IMR-90 (cell line): ENCODE results near the gene FKBP1B. TPM values are rescaled to one million over a fixed set of nuclear protein-coding genes. Genes with fewer than 3 reads are reported as not detected.

ENCODE experiments used
- ATAC-seq: fragments of 200-7000 bp; cut with Tn5 transposase; 2 replicates; pipeline ENCODE4 v1.9.1; 2020; ENCODE audit warnings: low read depth, mild to moderate bottlenecking, moderate library complexity
- BruUV-seq: library from RNA; stranded (reverse); fragments of 400-500 nt; replicated peaks from 2 replicates; lab custom pipeline; 2021; lab: Mats Ljungman, UMichigan
- CTCF ChIA-PET: fragments of 300-600 bp; formaldehyde crosslinking; extraction: SDS; loops from one replicate; lab custom pipeline; 2021; ENCODE audit warnings: antibody characterized with exemption; lab: Yijun Ruan, JAX
- POLR2A ChIA-PET: fragments of 300-600 bp; sonication (Branson Sonifier 250); formaldehyde crosslinking; loops from one replicate; lab custom pipeline; 2022; ENCODE audit warnings: antibody characterized with exemption; ENCODE audit not compliant: unreplicated experiment; lab: Charles Lee
- DNase-seq: peaks from one replicate; pipeline ENCODE4 v3.0.0; 2013
- H2AFZ ChIP-seq: replicated peaks from 2 replicates; pipeline ENCODE3; 2013; ENCODE audit warnings: low read length, mild to moderate bottlenecking; ENCODE audit not compliant: poor library complexity
- H2AK5ac ChIP-seq: 2 replicates; pipeline ENCODE4 v1.6.1; 2013; ENCODE audit warnings: low read depth, low read length, inconsistent platforms
- H2AK9ac ChIP-seq: replicated peaks from 2 replicates; pipeline ENCODE3; 2013; ENCODE audit warnings: mild to moderate bottlenecking, low read depth, low read length, moderate library complexity; ENCODE audit not compliant: poor library complexity
- H2BK120ac ChIP-seq: 2 replicates; pipeline ENCODE4 v1.6.1; 2013; ENCODE audit warnings: low read depth, low read length, inconsistent platforms
- H2BK15ac ChIP-seq: 3 replicates; pipeline ENCODE4 v1.6.1; 2013; ENCODE audit warnings: low read depth, low read length, inconsistent platforms
- H2BK20ac ChIP-seq: 2 replicates; pipeline ENCODE4 v1.6.1; 2013; ENCODE audit warnings: low read depth, mild to moderate bottlenecking, inconsistent platforms, low read length, moderate library complexity
- H2BK5ac ChIP-seq: 2 replicates; pipeline ENCODE4 v1.6.1; 2013; ENCODE audit warnings: mild to moderate bottlenecking, low read depth, low read length, inconsistent platforms; ENCODE audit not compliant: poor library complexity, severe bottlenecking
- H3K14ac ChIP-seq: replicated peaks from 2 replicates; pipeline ENCODE4 v1.6.1; 2013; ENCODE audit warnings: low read depth, low read length, inconsistent platforms
- H3K18ac ChIP-seq: 2 replicates; pipeline ENCODE4 v1.6.1; 2013; ENCODE audit warnings: low read depth, low read length, control low read depth
- H3K23ac ChIP-seq: 2 replicates; pipeline ENCODE4 v1.6.1; 2013; ENCODE audit warnings: low read depth, low read length, inconsistent platforms
- H3K27ac ChIP-seq: 2 replicates; pipeline ENCODE4 v1.5.1; 2013; ENCODE audit warnings: mild to moderate bottlenecking, control low read depth, low read length; ENCODE audit not compliant: insufficient read depth
- H3K27me3 ChIP-seq: 2 replicates; pipeline ENCODE4 v1.6.1; 2013; ENCODE audit warnings: low read length; ENCODE audit not compliant: control insufficient read depth, insufficient read depth
- H3K36me3 ChIP-seq: 2 replicates; pipeline ENCODE4 v1.6.1; 2013; ENCODE audit warnings: low read length, mixed read lengths; ENCODE audit not compliant: control insufficient read depth, insufficient read depth
- H3K4ac ChIP-seq: 2 replicates; pipeline ENCODE4 v1.6.1; 2013; ENCODE audit warnings: low read depth, low read length, inconsistent platforms
- H3K4me1 ChIP-seq: 2 replicates; pipeline ENCODE4 v1.6.1; 2013; ENCODE audit warnings: low read length, mixed read lengths; ENCODE audit not compliant: control insufficient read depth, insufficient read depth
- H3K4me2 ChIP-seq: 2 replicates; pipeline ENCODE4 v1.6.1; 2013; ENCODE audit warnings: low read depth, mild to moderate bottlenecking, control low read depth, low read length, moderate library complexity
- H3K4me3 ChIP-seq: 2 replicates; pipeline ENCODE4 v1.5.1; 2013; ENCODE audit warnings: low read depth, mild to moderate bottlenecking, control low read depth, low read length, moderate library complexity; ENCODE audit not compliant: insufficient read depth
- H3K56ac ChIP-seq: 2 replicates; pipeline ENCODE4 v1.6.1; 2013; ENCODE audit warnings: low read length, inconsistent platforms; ENCODE audit not compliant: insufficient read depth; ENCODE audit errors: extremely low read depth
- H3K79me1 ChIP-seq, 2 experiments: 2 replicates each; pipeline ENCODE4 v1.6.1; 2013; ENCODE audit warnings: low read length in 2 of 2, inconsistent platforms in 1 of 2, low read depth in 1 of 2
- H3K9ac ChIP-seq: 2 replicates; pipeline ENCODE4 v1.6.1; 2013; ENCODE audit warnings: low read depth, low read length, control low read depth
- H3K9me1 ChIP-seq: 2 replicates; pipeline ENCODE4 v1.6.1; 2013; ENCODE audit warnings: low read length, inconsistent platforms; ENCODE audit not compliant: insufficient read depth
- H3K9me3 ChIP-seq: 2 replicates; pipeline ENCODE4 v1.6.1; 2013; ENCODE audit warnings: low read length; ENCODE audit not compliant: control insufficient read depth, insufficient read depth
- H4K20me1 ChIP-seq: 2 replicates; pipeline ENCODE4 v1.6.1; 2013; ENCODE audit warnings: low read length, inconsistent platforms; ENCODE audit not compliant: insufficient read depth
- H4K5ac ChIP-seq: 2 replicates; pipeline ENCODE4 v1.6.1; 2013; ENCODE audit warnings: mild to moderate bottlenecking, low read depth, low read length, control low read depth
- H4K8ac ChIP-seq, 2 experiments: 2 replicates each; pipeline ENCODE4 v1.6.1; 2013; ENCODE audit warnings: low read depth in 2 of 2, low read length in 2 of 2, control low read depth in 1 of 2, inconsistent platforms in 1 of 2
- H4K91ac ChIP-seq: 2 replicates; pipeline ENCODE4 v1.6.1; 2013; ENCODE audit warnings: low read depth, low read length, inconsistent platforms; ENCODE audit not compliant: insufficient read depth
- BHLHE40 ChIP-seq: fragments of 150-350 bp; IDR thresholded peaks from 2 replicates; pipeline ENCODE4 v1.6.1; 2016; ENCODE audit warnings: mild to moderate bottlenecking, low read depth, low read length
- CEBPB ChIP-seq: IDR thresholded peaks from 2 replicates; pipeline ENCODE4 v1.6.1; 2012; ENCODE audit warnings: low read depth, low read length, improper control_type of control experiment
- CHD1 ChIP-seq: IDR thresholded peaks from 2 replicates; pipeline ENCODE4 v1.6.1; 2012; ENCODE audit warnings: low read depth, low read length, improper control_type of control experiment
- ELK1 ChIP-seq: fragments of 150-350 bp; IDR thresholded peaks from 2 replicates; pipeline ENCODE4 v1.6.1; 2016; ENCODE audit warnings: low read depth, mild to moderate bottlenecking, low read length, moderate library complexity, borderline replicate concordance
- MAFK ChIP-seq: IDR thresholded peaks from 2 replicates; pipeline ENCODE4 v1.6.1; 2012; ENCODE audit warnings: low read depth, low read length, improper control_type of control experiment
- MAZ ChIP-seq: IDR thresholded peaks from 2 replicates; pipeline ENCODE4 v1.6.1; 2012; ENCODE audit warnings: low read depth, mild to moderate bottlenecking, low read length, improper control_type of control experiment, moderate library complexity, borderline replicate concordance
- RAD21 ChIP-seq: IDR thresholded peaks from 2 replicates; pipeline ENCODE4 v1.6.1; 2012; ENCODE audit warnings: low read length, improper control_type of control experiment
- WGBS, 2 experiments: methylation state at CpG; one replicate each; pipeline versions ENCODE4 v1.1.5 to v1.1.7; 2013; ENCODE audit warnings: missing lambda C conversion rate in 2 of 2; ENCODE audit not compliant: insufficient read length in 1 of 2; ENCODE audit errors: extremely low coverage in 2 of 2; 5-methylcytosine and 5-hydroxymethylcytosine counted together
- dilution Hi-C: fragments of 300-500 bp; cut with HindIII; formaldehyde crosslinking; loops from one replicate; pipeline ENCODE4 v1.14.3; 2018; ENCODE audit warnings: low sequenced_read_pairs; ENCODE audit not compliant: unreplicated experiment
- in situ Hi-C: fragments of 300-500 bp; cut with MboI; formaldehyde crosslinking; loops from 3 replicates; pipeline ENCODE4 v1.14.3; 2019; ENCODE audit warnings: low sequenced_read_pairs, inconsistent platforms, mixed read lengths
- intact Hi-C: fragments of 100-400 bp; cut with micrococcal nuclease; formaldehyde crosslinking; loops from 2 replicates; pipeline ENCODE4 v1.10.0; 2022
- polyA plus RNA-seq, 3 experiments: library from polyadenylated mRNA; depleted of rRNA; stranded (reverse); fragments of >200 nt; gene quantifications; 2 replicates each; pipeline ENCODE4 v1.2.3, GENCODE V29; 2012; ENCODE audit warnings: low replicate concordance in 1 of 3
- total RNA-seq: library from RNA; depleted of rRNA; stranded (reverse); fragments of >200 nt; gene quantifications from 2 replicates; pipeline ENCODE4 v1.2.3, GENCODE V29; 2012

Gene FKBP1B
- total and polyA plus RNA-seq, 2 of the 4 experiments (the other 2 are of a cell fraction): 10.2 to 15.1 TPM

DNA sequence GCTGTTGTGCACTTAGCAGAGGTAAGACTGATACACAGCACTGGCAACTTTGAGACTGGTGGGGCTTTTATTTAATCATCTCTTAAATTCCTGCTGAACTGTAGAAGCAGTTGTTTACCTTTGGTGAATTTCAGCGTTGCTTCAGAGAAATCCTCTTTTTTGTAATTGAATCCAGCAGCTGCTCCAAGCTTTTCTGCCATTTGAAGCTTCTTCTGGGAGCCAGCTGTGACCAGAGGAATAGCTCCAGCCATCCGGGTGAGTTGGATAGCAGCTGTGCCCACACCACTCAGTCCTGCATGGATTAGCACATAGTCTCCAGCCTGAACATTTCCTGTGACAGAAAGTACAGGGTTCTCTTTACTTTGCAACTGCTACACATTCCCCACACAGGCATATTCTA, 31.2 kb downstream of the FKBP1B start:
- Histone ChIP-seq H3K4me1 (peaks cover 6% of the 10 kb centered on the region; the same call in 1 of the 2 replicates), H4K91ac (no peak overlapping the region), H3K36me3 (peaks cover 18% of the 10 kb centered on the region), H3K56ac (no peak overlapping the region), H3K9ac (no peak overlapping the region), H3K27ac (no peak overlapping the region), H2BK120ac (no peak overlapping the region), H3K23ac (no peak overlapping the region), H2BK20ac (no peak overlapping the region), H2AK5ac (no peak overlapping the region), H4K20me1 (no peaks in the 10 kb centered on the region; the same call in 1 of the 2 replicates), H2BK5ac (no peak overlapping the region), H3K4me3 (no peak overlapping the region), H3K4ac (no peak overlapping the region), H2AFZ (no peak overlapping the region), H3K14ac (no peak overlapping the region), H4K5ac (no peak overlapping the region), H3K9me1 (peaks cover 11% of the 10 kb centered on the region), H4K8ac (no peak overlapping the region), H3K9me3 (no peaks in the 10 kb centered on the region), H3K79me1 (peaks cover 12 to 44% of the 10 kb centered on the region in 2 experiments), H2AK9ac (no peak overlapping the region), H2BK15ac (no peak overlapping the region), H3K18ac (no peak overlapping the region), H3K27me3 (no peaks in the 10 kb centered on the region), H3K4me2 (no peak overlapping the region)
- TF ChIP-seq ELK1 (no peak), BHLHE40 (no peak), CEBPB (no peak), RAD21 (no peak), MAFK (no peak), CHD1 (no peak), MAZ (no peak)
- WGBS, 2 experiments: 80% methylated on average over 1 of the region's 2 CpGs; no CpG with 5 or more reads in 1 of the 2 experiments
- in situ Hi-C loops: no loop called here
- dilution Hi-C loops: no loop called here
- POLR2A ChIA-PET: no interaction called here
- DNase-seq: peak; percentile 36
- BruUV-seq: no TSS peak
- ATAC-seq: no peak
- intact Hi-C loops: no loop called here
- CTCF ChIA-PET: no interaction called here
